Nephron progenitor cell (in vitro differentiated cells): ENCODE measurements around the gene C3orf49.

ENCODE experiments used
- DNase-seq: peaks from one replicate; pipeline ENCODE4 v3.0.0; 2021
- H3K27ac Mint-ChIP-seq: 2 replicates; pipeline ENCODE4 v1.8.0; 2021; ENCODE audit warnings: mild to moderate bottlenecking, moderate library complexity, mixed read lengths
- H3K27me3 Mint-ChIP-seq: 2 replicates; pipeline ENCODE4 v1.8.0; 2021; ENCODE audit warnings: mild to moderate bottlenecking, low read depth, mixed read lengths; ENCODE audit not compliant: poor library complexity
- H3K36me3 Mint-ChIP-seq: 2 replicates; pipeline ENCODE4 v1.8.0; 2021; ENCODE audit warnings: low read depth, mixed read lengths
- H3K4me1 Mint-ChIP-seq: 2 replicates; pipeline ENCODE4 v1.8.0; 2021; ENCODE audit warnings: mixed read lengths
- H3K4me3 Mint-ChIP-seq: 2 replicates; pipeline ENCODE4 v1.8.0; 2021; ENCODE audit warnings: mild to moderate bottlenecking, moderate library complexity, mixed read lengths
- H3K9me3 Mint-ChIP-seq: 2 replicates; pipeline ENCODE4 v1.8.0; 2021; ENCODE audit warnings: mild to moderate bottlenecking, moderate library complexity, mixed read lengths
- CTCF ChIP-seq: fragments of 200-600 bp; sonication (generic); IDR thresholded peaks from 2 replicates; pipeline ENCODE4 v1.5.0; 2021; ENCODE audit warnings: antibody characterized with exemption

Gene C3orf49

GRCh38 chr3:63853106-63853505, 34.0 kb downstream of the C3orf49 start:
- H3K4me3 Mint-ChIP-seq = no peak overlapping the region
- no peaks in the 10 kb centered on the region for H3K9me3 Mint-ChIP-seq
- H3K27me3 Mint-ChIP-seq = no peaks in the 10 kb centered on the region
- no peak for DNase-seq
- peaks cover 5% of the 10 kb centered on the region for H3K4me1 Mint-ChIP-seq
- no peak overlapping the region for H3K27ac Mint-ChIP-seq
- H3K36me3 Mint-ChIP-seq = peaks cover 29% of the 10 kb centered on the region
- no peak for TF ChIP-seq CTCF

GRCh38 chr3:63855333-63855940, 36.3 kb downstream of the C3orf49 start:
- no peak overlapping the region for H3K27ac Mint-ChIP-seq
- no peak for DNase-seq
- H3K4me3 Mint-ChIP-seq = no peak overlapping the region
- no peaks in the 10 kb centered on the region for H3K27me3 Mint-ChIP-seq
- peaks cover 29% of the 10 kb centered on the region for H3K36me3 Mint-ChIP-seq
- peaks cover 11% of the 10 kb centered on the region for H3K4me1 Mint-ChIP-seq
- no peaks in the 10 kb centered on the region for H3K9me3 Mint-ChIP-seq
- TF ChIP-seq CTCF = no peak

- H3K27ac Mint-ChIP-seq = no peak overlapping the region
- H3K27me3 Mint-ChIP-seq = no peaks in the 10 kb centered on the region
- H3K4me3 Mint-ChIP-seq = no peak overlapping the region
- H3K9me3 Mint-ChIP-seq = no peaks in the 10 kb centered on the region
- peaks cover 16% of the 10 kb centered on the region for H3K36me3 Mint-ChIP-seq
- peaks cover 24% of the 10 kb centered on the region for H3K4me1 Mint-ChIP-seq
- DNase-seq = no peak
- TF ChIP-seq CTCF = no peak
Observed at GRCh38 chr3:63857311-63857710, 38.2 kb downstream of the C3orf49 start.

GRCh38 chr3:63860776-63861175, 41.7 kb downstream of the C3orf49 start:
- Mint-ChIP-seq H3K4me1 (peaks cover 43% of the 10 kb centered on the region), H3K36me3 (peaks cover 16% of the 10 kb centered on the region), H3K4me3 (no peak overlapping the region), H3K27me3 (no peaks in the 10 kb centered on the region), H3K27ac (no peak overlapping the region), H3K9me3 (no peaks in the 10 kb centered on the region)
- DNase-seq = no peak
- TF ChIP-seq CTCF = no peak

- TF ChIP-seq CTCF = no peak
- H3K9me3 Mint-ChIP-seq = no peaks in the 10 kb centered on the region
- no peaks in the 10 kb centered on the region for H3K27me3 Mint-ChIP-seq
- H3K27ac Mint-ChIP-seq = no peak overlapping the region
- DNase-seq = no peak
- H3K36me3 Mint-ChIP-seq = peaks cover 21% of the 10 kb centered on the region
- no peak overlapping the region for H3K4me3 Mint-ChIP-seq
- peaks cover 43% of the 10 kb centered on the region for H3K4me1 Mint-ChIP-seq
Observed at GRCh38 chr3:63861306-63861705, 42.2 kb downstream of the C3orf49 start.

- peak overlapping the region; percentile 86 for H3K4me3 Mint-ChIP-seq
- H3K36me3 Mint-ChIP-seq = peaks cover 25% of the 10 kb centered on the region
- no peak for TF ChIP-seq CTCF
- no peaks in the 10 kb centered on the region for H3K27me3 Mint-ChIP-seq
- no peak for DNase-seq
- peaks cover 43% of the 10 kb centered on the region for H3K4me1 Mint-ChIP-seq
- no peaks in the 10 kb centered on the region for H3K9me3 Mint-ChIP-seq
- peak overlapping the region; percentile 60 for H3K27ac Mint-ChIP-seq
Observed at GRCh38 chr3:63862804-63863149, 43.7 kb downstream of the C3orf49 start.
